ENCODE data around the gene AGFG2. TPM values are rescaled to one million over a fixed set of nuclear protein-coding genes. Genes with fewer than 3 reads are reported as not detected.

AGFG2 gene
- total and polyA plus RNA-seq, 10 of the 15 experiments (the other 5 are each of a cell fraction or from before 2014, with no cell fraction given) = 0.90 to 71.5 (median 25.4) TPM

DNA sequence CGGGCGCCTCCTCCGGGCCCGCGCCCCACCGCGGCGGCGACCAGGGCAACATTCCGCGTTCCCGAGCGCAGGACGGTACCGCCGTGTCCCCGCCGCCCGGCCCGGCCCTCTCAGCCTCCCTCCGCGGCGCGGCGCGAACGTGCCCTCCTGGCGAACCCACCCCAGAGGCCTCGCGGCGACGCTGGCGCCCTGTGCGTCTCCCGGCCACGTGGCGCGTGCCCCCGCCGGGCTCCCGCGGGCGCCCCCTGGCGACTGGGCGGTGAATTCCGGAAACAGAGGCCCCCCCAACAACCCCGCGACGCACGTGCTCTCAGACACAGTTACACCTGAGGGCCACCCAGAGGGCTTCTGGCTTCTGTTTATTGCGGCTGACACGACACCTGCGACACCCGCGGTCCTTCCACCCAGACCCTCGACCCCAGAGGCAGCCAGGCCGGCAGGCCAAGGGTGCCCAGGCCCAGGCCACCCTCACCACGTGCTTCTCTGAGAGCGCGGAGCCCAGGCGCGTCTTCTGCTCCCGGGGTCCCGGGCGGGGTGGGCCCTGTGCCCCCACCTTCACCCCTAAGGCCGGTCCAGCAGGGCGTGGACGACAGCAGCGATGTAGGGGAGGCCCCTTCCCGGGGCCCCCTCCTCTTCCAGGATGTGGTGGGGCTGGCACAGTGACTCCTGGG is 34.8 kb downstream of the AGFG2 start, which contains the start of gene SAP25:
SAP25 (minus strand) TSS at position 210 of the 671 bp plus-strand sequence; CDS start at position 52, 158 bp downstream.
- no peak for TF ChIP-seq MEF2B (IDR thresholded peaks at IDR 0.05; ENCODE audit: partially characterized antibody, poor library complexity, severe bottlenecking)
- TF ChIP-seq POLR2A (IDR thresholded peaks at IDR 0.05; ENCODE audit: low read depth, low read length) = peak; percentile 37; the same call in 1 of the 2 replicates
- Histone ChIP-seq H3K27me3 (replicated peaks in 1 of 2; ENCODE audit: control insufficient read depth in 2 of 2, insufficient read depth in 2 of 2, low read length in 1 of 2) (no peaks in the 10 kb centered on the region), H3K27ac (ENCODE audit: control insufficient read depth, insufficient read depth) (no peak within 1 kb of the TSS), H3K79me2 (ENCODE audit: control insufficient read depth, insufficient read depth, low read length) (no peaks in the 10 kb centered on the region), H3K36me3 (ENCODE audit: control insufficient read depth in 2 of 2, insufficient read depth in 2 of 2, low read length in 1 of 2) (peaks cover 0 to 11% of the 10 kb centered on the region in 2 experiments; a peak in 3 of 4 replicates), H3K4me3 (no peak within 1 kb of the TSS), H2AFZ (ENCODE audit: control insufficient read depth, low read depth, low read length) (no peak within 1 kb of the TSS), H4K20me1 (ENCODE audit: control insufficient read depth, insufficient read depth) (no peaks in the 10 kb centered on the region), H3K9ac (ENCODE audit: control insufficient read depth, insufficient read depth, low read length) (no peak within 1 kb of the TSS), H3K4me1 (ENCODE audit: control insufficient read depth, insufficient read depth, low read length) (peaks cover 22% of the 10 kb centered on the region), H3K9me3 (replicated peaks; ENCODE audit: control insufficient read depth, insufficient read depth, low read length) (no peaks in the 10 kb centered on the region), H3K4me2 (ENCODE audit: control insufficient read depth, insufficient read depth) (no peak within 1 kb of the TSS)
- ATAC-seq (no peak), DNase-seq (ENCODE audit: low read depth, low spot score) (no peak), FAIRE-seq (no peak)
- ChIA-PET POLR2A (no interaction called here), SMC1A (ENCODE audit: uncharacterized antibody, unreplicated experiment) (no interaction called here), RAD21 (ENCODE audit: unreplicated experiment) (no interaction called here), CTCF (no interaction called here)
- WGBS (ENCODE audit: insufficient coverage, insufficient replicate concordance, low lambda C conversion rate, missing lambda C conversion rate) = 96% methylated on average over 51 of the region's 70 CpGs
- in situ Hi-C loops (cut with MboI) (no loop called here), intact Hi-C loops (cut with micrococcal nuclease; ENCODE audit: unreplicated experiment) (no loop called here)
- no TSS peak for BruUV-seq (replicated peaks)

DNA sequence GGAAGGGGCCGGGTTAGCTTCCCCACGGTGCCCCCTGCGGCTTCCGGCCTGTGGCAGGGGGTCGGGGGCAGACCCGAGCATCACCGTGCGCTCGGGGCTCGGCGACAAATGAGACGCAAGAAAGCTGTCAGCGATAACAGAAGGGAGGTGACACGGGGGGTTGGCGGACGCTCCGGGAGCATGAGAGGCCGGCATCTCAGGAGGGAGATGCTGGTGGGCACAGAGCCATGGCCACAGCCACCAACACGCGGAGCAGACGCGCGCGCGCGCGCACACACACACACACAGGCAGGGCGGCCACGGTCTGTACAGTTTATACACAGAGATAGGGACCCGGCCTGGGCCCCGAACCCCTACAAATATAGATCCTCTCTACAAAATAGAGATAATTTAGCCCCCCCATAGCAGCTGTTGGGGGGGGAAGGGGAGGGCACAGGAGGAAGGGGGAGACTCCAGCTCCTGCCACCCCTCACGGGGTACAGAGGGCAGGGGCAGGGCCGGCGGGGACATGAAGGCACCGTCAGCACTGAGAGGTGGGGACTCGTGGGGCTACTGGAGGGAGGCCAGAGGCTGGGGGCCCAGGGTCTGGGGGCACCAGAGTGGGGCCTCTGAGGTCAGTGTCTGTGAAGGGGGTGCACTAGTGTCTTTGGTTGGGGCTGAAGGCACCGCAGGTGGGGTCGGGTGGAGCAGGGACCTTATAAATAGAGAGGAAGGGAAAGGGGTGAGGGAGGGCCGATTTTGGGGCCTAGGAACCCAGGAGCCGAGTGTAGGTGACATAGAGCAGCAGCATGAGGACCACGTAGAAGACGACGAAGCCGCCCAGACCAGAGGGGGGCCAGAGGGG is 35.6 kb downstream of the AGFG2 start:
- Histone ChIP-seq H3K27ac (ENCODE audit: control insufficient read depth, insufficient read depth) (no peak overlapping the region), H3K27me3 (replicated peaks in 1 of 2; ENCODE audit: control insufficient read depth in 2 of 2, insufficient read depth in 2 of 2, low read length in 1 of 2) (no peaks in the 10 kb centered on the region), H3K79me2 (ENCODE audit: control insufficient read depth, insufficient read depth, low read length) (no peaks in the 10 kb centered on the region), H3K4me2 (ENCODE audit: control insufficient read depth, insufficient read depth) (no peak overlapping the region), H2AFZ (ENCODE audit: control insufficient read depth, low read depth, low read length) (no peak overlapping the region), H3K4me1 (ENCODE audit: control insufficient read depth, insufficient read depth, low read length) (peaks cover 18% of the 10 kb centered on the region), H4K20me1 (ENCODE audit: control insufficient read depth, insufficient read depth) (no peaks in the 10 kb centered on the region), H3K4me3 (no peak overlapping the region), H3K36me3 (ENCODE audit: control insufficient read depth in 2 of 2, insufficient read depth in 2 of 2, low read length in 1 of 2) (peaks cover 1 to 11% of the 10 kb centered on the region in 2 experiments; a peak in 3 of 4 replicates), H3K9me3 (replicated peaks; ENCODE audit: control insufficient read depth, insufficient read depth, low read length) (no peaks in the 10 kb centered on the region), H3K9ac (ENCODE audit: control insufficient read depth, insufficient read depth, low read length) (no peak overlapping the region)
- BruUV-seq (replicated peaks) = no TSS peak
- ChIA-PET SMC1A (ENCODE audit: uncharacterized antibody, unreplicated experiment) (no interaction called here), POLR2A (no interaction called here), RAD21 (ENCODE audit: unreplicated experiment) (no interaction called here), CTCF (no interaction called here)
- in situ Hi-C loops (cut with MboI) (no loop called here), intact Hi-C loops (cut with micrococcal nuclease; ENCODE audit: unreplicated experiment) (no loop called here)
- no peak for DNase-seq (ENCODE audit: low read depth, low spot score)
- 95% methylated on average over 43 of the region's 44 CpGs for WGBS (ENCODE audit: insufficient coverage, insufficient replicate concordance, low lambda C conversion rate, missing lambda C conversion rate)
- no peak for TF ChIP-seq ESRRA (IDR thresholded peaks at IDR 0.05; ENCODE audit: low read length)
- TF ChIP-seq, protein P1, sequence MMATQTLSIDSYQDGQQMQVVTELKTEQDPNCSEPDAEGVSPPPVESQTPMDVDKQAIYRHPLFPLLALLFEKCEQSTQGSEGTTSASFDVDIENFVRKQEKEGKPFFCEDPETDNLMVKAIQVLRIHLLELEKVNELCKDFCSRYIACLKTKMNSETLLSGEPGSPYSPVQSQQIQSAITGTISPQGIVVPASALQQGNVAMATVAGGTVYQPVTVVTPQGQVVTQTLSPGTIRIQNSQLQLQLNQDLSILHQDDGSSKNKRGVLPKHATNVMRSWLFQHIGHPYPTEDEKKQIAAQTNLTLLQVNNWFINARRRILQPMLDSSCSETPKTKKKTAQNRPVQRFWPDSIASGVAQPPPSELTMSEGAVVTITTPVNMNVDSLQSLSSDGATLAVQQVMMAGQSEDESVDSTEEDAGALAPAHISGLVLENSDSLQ (IDR thresholded peaks at IDR 0.05) = no peak
- FAIRE-seq = no peak
- ATAC-seq = no peak

Data from GM12878 (cell line).